Pancreas (tissue), 10 donors: Measurements from ENCODE around the gene USP48. TPM values are rescaled to one million over a fixed set of nuclear protein-coding genes. Genes with fewer than 3 reads are reported as not detected.

Experiments used
- ATAC-seq, 4 donors: fragments of 200-7000 bp; cut with Tn5 transposase; one replicate each; pipeline versions ENCODE4 v1.8.0 to v1.9.1; 2020; ENCODE audit warnings: mild to moderate bottlenecking in 4 of 4, moderate library complexity in 4 of 4
- DNase-seq, 6 donors: peaks; one replicate each; pipeline ENCODE4 v3.0.0-alpha.2; 2020
- FAIRE-seq: peaks from 2 replicates; lab custom pipeline; 2012; peaks lifted over from hg19 to GRCh38; lab: Jason Lieb, UNC
- H3K27ac ChIP-seq, 4 donors: fragments of 200-600 bp; sonication (generic); 1 replicate in 3 of 4; 2 replicates in 1 of 4; pipeline versions ENCODE4 v1.5.0 to v1.8.0; 2020
- H3K27me3 ChIP-seq, 4 donors: fragments of 200-600 bp; one replicate each; pipeline ENCODE4 v1.8.0; 2021
- H3K36me3 ChIP-seq, 3 donors: fragments of 200-600 bp; sonication (generic) in 1 of 3; one replicate each; pipeline versions ENCODE4 v1.5.0 to v1.8.0; 2020 to 2021
- H3K4me1 ChIP-seq, 3 donors: fragments of 200-600 bp; one replicate each; pipeline ENCODE4 v1.8.0; 2021
- H3K4me3 ChIP-seq, 4 donors: fragments of 200-600 bp; sonication (generic) in 2 of 4; one replicate each; pipeline versions ENCODE4 v1.5.0 to v1.8.0; 2020 to 2021
- H3K9me3 ChIP-seq, 4 donors: fragments of 200-600 bp; one replicate each; pipeline ENCODE4 v1.8.0; 2021
- CTCF ChIP-seq, 4 donors: fragments of 200-600 bp; sonication (generic) in 3 of 4; IDR thresholded peaks; one replicate each; pipeline versions ENCODE4 v1.5.0 to v1.8.0; 2021; ENCODE audit warnings: antibody characterized with exemption in 4 of 4
- WGBS, 2 donors: extraction: QIAGEN DNeasy Blood & Tissue Kit; methylation state at CpG; one replicate each; pipeline ENCODE4 v1.1.7; 2013; 5-methylcytosine and 5-hydroxymethylcytosine counted together
- intact Hi-C, 3 donors: fragments of 100-400 bp; cut with DNase I; formaldehyde crosslinking; loops; one replicate each; pipeline versions ENCODE4 v1.11.1 to v1.14.2; 2022
- polyA plus RNA-seq, 2 donors: library from polyadenylated mRNA; stranded (reverse); fragments of 200-250 nt; gene quantifications; one replicate each; pipeline ENCODE4 v1.2.3, GENCODE V29; 2013
- total RNA-seq, 6 donors: library from RNA; stranded (reverse); fragmentation: NEBNext Ultra II Directional in 4 of 6; extraction: Animal tissue kit (Norgen Biotek cat#: 25700) in 4 of 6; gene quantifications; one replicate each; pipeline versions ENCODE4 v1.2.1 to v1.2.4, GENCODE V29; 2021 to 2023
- donor health status: healthy with polysubstance abuse.
- donor health status: DM: no; HTN: no; CAD: no; lungs with moderate emphysema.
- donor health status: DM: no; HTN: no; CAD: no.
- donor health status: control.
- donor health status: control.
- donor health status: Bipolar disorder and iron deficiency.
- donor health status: DM: yes; HTN: yes; CAD: no.
- donor health status: DM: no; HTN: no; CAD: no.
- donor health status: DM: no; HTN: no; CAD: no.
- donor health status: DM: yes; HTN: yes; CAD: no.

USP48 gene
- total and polyA plus RNA-seq, 8 donors: 14.9 to 30.6 (median 25.9) TPM

- 6 to 10% methylated on average over 36 to 80 of the region's 80 CpGs for WGBS, 2 donors
- Histone ChIP-seq H3K4me1 (peaks cover 4 to 13% (median 10%) of the 10 kb centered on the region in 3 donors), H3K9me3 (no peaks in the 10 kb centered on the region), H3K4me3 (peak overlapping the region; percentile 18 to 42 (median 25)), H3K27ac (peak overlapping the region in 2 of 4 donors; percentile 28 to 33), H3K27me3 (no peaks in the 10 kb centered on the region), H3K36me3 (no peaks in the 10 kb centered on the region)
- ATAC-seq (peak; percentile 61 to 81 (median 65)), FAIRE-seq (no peak), DNase-seq (peak in 4 of 6 donors; percentile 56 to 82 (median 70))
- intact Hi-C loops: loop anchor here in 1 of 3 donors (10.0 kb wide), 2 partner anchors 137 to 277 kb away; no protein-coding TSS in a partner anchor
- no peak for TF ChIP-seq CTCF (IDR thresholded peaks at IDR 0.05)
Measured at GRCh38 chr1:21651214-21652042, 131.5 kb downstream of the USP48 start.

GRCh38 chr1:21650400-21650799, 132.5 kb downstream of the USP48 start:
- Histone ChIP-seq H3K36me3 (no peaks in the 10 kb centered on the region), H3K4me3 (no peak overlapping the region), H3K27me3 (no peaks in the 10 kb centered on the region), H3K9me3 (no peaks in the 10 kb centered on the region), H3K27ac (no peak overlapping the region), H3K4me1 (peaks cover 4 to 10% (median 10%) of the 10 kb centered on the region in 3 donors)
- TF ChIP-seq CTCF (IDR thresholded peaks at IDR 0.05): no peak
- no peak for FAIRE-seq
- WGBS, 2 donors: 56 to 66% methylated on average over 9 of the region's 9 CpGs
- ATAC-seq: no peak
- intact Hi-C loops: loop anchor here in 1 of 3 donors (10.0 kb wide), 2 partner anchors 136 to 276 kb away; no protein-coding TSS in a partner anchor
- DNase-seq: peak in 1 of 6 donors; percentile 54

GRCh38 chr1:21649315-21649714, 133.6 kb downstream of the USP48 start:
- Histone ChIP-seq H3K27me3 (no peaks in the 10 kb centered on the region), H3K4me3 (no peak overlapping the region), H3K36me3 (no peaks in the 10 kb centered on the region), H3K27ac (no peak overlapping the region), H3K9me3 (no peaks in the 10 kb centered on the region), H3K4me1 (peaks cover 4 to 10% (median 10%) of the 10 kb centered on the region in 3 donors)
- DNase-seq: no peak
- ATAC-seq: no peak
- intact Hi-C loops: no loop called here
- WGBS, 2 donors: 64 to 87% methylated on average over 2 of the region's 2 CpGs
- no peak for FAIRE-seq
- no peak for TF ChIP-seq CTCF (IDR thresholded peaks at IDR 0.05)

GRCh38 chr1:21648791-21649190, 134.2 kb downstream of the USP48 start:
- peak in 1 of 6 donors; percentile 67 for DNase-seq
- no peaks in the 10 kb centered on the region for H3K36me3 ChIP-seq
- H3K4me1 ChIP-seq: peaks cover 4 to 10% (median 10%) of the 10 kb centered on the region in 3 donors
- ATAC-seq: no peak
- H3K4me3 ChIP-seq: no peak overlapping the region
- TF ChIP-seq CTCF (IDR thresholded peaks at IDR 0.05): no peak
- H3K9me3 ChIP-seq: no peaks in the 10 kb centered on the region
- intact Hi-C loops: no loop called here
- WGBS, 2 donors: 75 to 76% methylated on average over 10 of the region's 10 CpGs
- no peak overlapping the region for H3K27ac ChIP-seq
- FAIRE-seq: no peak
- H3K27me3 ChIP-seq: no peaks in the 10 kb centered on the region

- H3K4me3 ChIP-seq: no peak overlapping the region
- peaks cover 4 to 10% (median 10%) of the 10 kb centered on the region in 3 donors for H3K4me1 ChIP-seq
- intact Hi-C loops: no loop called here
- DNase-seq: no peak
- no peaks in the 10 kb centered on the region for H3K27me3 ChIP-seq
- H3K36me3 ChIP-seq: no peaks in the 10 kb centered on the region
- H3K27ac ChIP-seq: no peak overlapping the region
- ATAC-seq: no peak
- TF ChIP-seq CTCF (IDR thresholded peaks at IDR 0.05): no peak
- 38 to 39% methylated on average over 4 of the region's 4 CpGs for WGBS, 2 donors
- no peak for FAIRE-seq
- H3K9me3 ChIP-seq: no peaks in the 10 kb centered on the region
Measured at GRCh38 chr1:21648352-21648730, 134.6 kb downstream of the USP48 start.
